A549 treated with RU486 at 1 μM for 4 hours (cell line): Measurements from ENCODE around the gene DNAAF5. TPM values are rescaled to one million over a fixed set of nuclear protein-coding genes. Genes with fewer than 3 reads are reported as not detected.

Source experiments
- total RNA-seq: library from RNA; stranded (reverse); fragments of 200-300 nt; extraction: Qiagen RNA extraction; gene quantifications from 5 replicates; pipeline ENCODE4 v1.2.3, GENCODE V29; 2022; ENCODE audit warnings: low read depth

Gene DNAAF5
- total RNA-seq = 36.6 to 49.2 TPM (median 44.1 TPM) in 5 replicates

DNA sequence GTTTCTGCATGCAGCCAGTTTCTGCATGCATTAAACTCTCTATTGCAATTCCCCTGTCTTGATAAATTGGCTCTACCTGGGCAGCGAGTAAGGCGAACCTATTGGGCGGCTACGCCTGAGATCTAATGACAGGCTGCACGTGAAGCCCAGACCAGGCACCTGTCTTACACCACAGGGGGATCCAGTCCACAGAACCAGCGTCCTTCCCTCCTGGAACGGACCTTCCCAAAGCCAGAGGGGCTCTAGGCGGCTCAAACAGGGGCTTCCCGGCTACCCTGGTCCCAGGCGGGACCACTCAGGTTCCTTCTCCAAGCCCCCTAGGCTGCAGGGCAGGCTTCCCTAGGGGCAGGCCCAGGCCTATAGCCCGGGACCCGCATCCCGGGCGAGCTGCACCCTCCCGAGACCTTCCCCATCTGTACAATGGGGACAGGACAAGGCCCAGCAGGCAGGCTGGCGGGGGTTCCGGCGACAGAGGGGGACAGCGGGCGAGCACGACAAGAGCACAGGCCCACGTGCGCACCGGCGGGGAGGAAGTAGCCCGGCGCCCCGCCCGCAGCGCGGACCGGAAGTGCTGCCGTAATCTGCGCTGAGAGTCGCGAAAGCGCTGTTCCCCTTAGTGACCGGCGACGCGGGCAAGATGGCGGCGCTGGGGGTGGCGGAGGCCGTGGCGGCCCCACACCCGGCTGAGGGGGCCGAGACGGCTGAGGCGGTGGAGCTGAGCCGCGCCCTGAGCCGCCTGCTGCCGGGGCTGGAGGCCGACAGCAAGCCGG is at the start of gene DNAAF5:
Gene DNAAF5 (plus strand): TSS at position 616 of the 770 bp plus-strand sequence. CDS start 22 bp downstream, at position 638.

DNA sequence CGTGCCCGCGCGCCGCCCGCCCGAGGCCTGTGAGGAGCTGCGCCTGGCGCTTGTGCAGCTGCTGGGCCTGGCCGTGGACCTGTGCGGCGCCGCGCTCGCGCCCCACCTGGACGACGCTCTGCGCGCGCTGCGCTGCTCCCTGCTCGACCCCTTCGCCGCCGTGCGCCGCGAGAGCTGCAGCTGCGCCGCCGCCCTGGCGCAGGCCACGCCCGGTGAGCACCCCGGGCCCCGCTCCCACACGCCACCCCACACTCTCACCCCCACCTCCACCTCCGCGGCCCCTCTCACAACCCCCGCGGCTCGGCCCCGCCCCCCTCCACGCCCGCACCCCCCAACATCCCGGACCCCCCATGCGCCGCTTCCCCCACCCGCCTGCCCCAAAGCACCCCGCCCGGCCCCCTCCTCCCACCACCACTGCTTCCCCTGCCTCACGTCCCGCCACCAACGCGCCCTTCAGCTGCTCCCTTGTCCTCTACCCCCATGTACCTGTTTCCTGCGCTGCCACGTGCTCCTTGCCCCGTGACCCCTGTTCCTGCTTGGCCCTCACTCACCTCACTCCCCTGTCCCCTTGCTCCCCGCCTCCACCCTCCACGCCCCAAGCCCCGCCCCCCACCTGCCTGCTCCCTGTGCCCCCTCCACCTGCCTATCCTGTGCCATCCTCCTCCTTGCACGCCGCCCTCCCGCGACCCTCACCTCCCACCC is 756 bp downstream of the DNAAF5 start, which contains the start of gene PRKAR1B:
Gene PRKAR1B (minus strand): TSS at position 178 of the 702 bp plus-strand sequence. CDS start 15,776 bp downstream, outside the sequence.

DNA sequence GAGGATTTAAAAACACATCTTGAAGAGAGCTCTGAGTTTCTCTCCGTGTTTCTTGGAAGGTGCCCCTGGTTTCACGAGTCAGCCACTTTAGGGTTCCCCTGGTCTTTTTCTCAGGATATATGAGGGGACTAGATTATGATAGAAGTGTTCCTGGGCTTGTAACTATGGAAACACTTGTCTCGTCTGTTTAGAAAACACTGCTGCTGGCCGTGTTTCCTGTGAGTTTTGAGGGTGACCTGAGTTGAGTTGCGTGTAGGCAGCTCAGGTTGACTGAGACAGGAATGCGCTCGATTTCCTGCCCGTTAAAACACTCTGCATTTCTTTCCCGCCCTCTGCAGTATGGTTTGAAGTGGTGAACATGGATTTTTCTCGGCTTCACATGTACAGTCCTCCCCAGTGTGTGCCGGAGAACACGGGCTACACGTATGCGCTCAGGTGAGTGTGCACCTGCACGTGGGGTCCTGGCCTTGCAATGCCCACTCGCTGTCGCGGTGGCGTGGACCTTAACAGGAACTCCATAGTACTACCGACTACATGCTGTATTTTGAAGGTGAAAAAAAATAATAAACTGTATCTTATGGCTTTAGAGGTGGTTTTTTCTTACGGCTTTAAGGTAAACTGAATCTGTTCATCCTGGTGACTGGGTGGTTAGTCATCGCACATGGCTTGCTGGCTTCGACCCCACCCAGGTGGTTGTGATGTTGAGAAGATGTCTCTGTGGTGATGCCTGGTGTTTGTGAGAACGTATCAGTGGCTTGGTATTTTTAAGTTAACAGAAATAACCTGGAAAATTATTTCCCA is 105.9 kb downstream of the DNAAF5 start, which contains the start of gene SUN1:
Gene SUN1 (plus strand): TSS at position 310 of the 801 bp plus-strand sequence. CDS start 49 bp downstream, at position 359.

Other genes with a start within 250 kb of the DNAAF5 start
- 29.4 to 36.4 TPM (median 32.8 TPM) in 5 replicates for gene PDGFA, start 206.9 kb upstream of the DNAAF5 start, total RNA-seq
- gene PRKAR1B, start 582 bp downstream of the DNAAF5 start, total RNA-seq = 23.3 to 30.2 TPM (median 26.5 TPM) in 5 replicates
- gene SUN1, start 105.8 kb downstream of the DNAAF5 start, total RNA-seq = 66.9 to 93.6 TPM (median 84.9 TPM) in 5 replicates
- 40.4 to 61.8 TPM (median 58.8 TPM) in 5 replicates for gene GET4, start 149.9 kb downstream of the DNAAF5 start, total RNA-seq
- 4.0 to 5.0 TPM (median 4.8 TPM) in 5 replicates for gene ADAP1, start 228.0 kb downstream of the DNAAF5 start, total RNA-seq
- 5.6 to 6.0 TPM (median 5.8 TPM) in 5 replicates for gene COX19, start 248.8 kb downstream of the DNAAF5 start, total RNA-seq